HG02763 (cell line): Measurements from ENCODE around the gene PTPRCAP.
A peak's percentile ranks its signal among the peaks of the same experiment; 100 is the strongest.

Experiments used
- ATAC-seq: cut with Tn5 transposase; IDR thresholded peaks from one replicate; pipeline ENCODE4 v1.9.1; 2021; ENCODE audit warnings: mild to moderate bottlenecking, moderate library complexity; ENCODE audit not compliant: unreplicated experiment

PTPRCAP gene

GRCh38 chr11:67398661-67399563 is 38.6 kb downstream of the PTPRCAP start:
- no peak for ATAC-seq

DNA sequence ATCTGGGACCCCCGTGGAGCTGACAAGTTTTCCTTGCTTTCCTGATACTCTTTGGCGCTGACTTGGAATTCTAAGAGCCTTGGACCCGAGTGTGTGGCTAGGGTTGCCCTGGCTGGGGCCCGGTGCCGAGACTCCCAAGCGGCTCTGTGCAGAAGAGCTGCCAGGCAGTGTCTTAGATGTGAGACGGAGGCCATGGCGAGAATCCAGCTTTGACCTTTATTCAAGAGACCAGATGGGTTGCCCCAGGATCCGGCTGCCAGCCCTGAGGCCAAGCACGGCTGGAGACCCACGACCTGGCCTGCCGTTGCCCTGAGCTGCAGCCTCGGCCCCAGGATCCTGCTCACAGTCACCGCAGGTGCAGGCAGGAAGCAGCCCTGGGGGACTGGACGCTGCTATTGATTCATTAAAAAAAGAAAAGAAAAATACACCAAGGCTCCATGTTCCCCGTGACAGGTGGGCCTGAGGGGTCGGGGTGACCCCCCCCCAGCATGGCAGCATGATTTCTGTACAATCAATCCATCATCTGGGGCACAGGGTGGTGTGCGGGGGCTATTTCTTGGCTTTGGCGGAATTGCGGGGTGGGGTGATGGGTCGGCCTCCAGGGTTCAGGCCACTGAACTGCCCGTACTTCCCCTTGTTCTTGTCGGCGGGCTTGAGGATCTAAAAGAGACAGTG is 39.4 kb downstream of the PTPRCAP start:
- ATAC-seq: no peak

- no peak for ATAC-seq
Observed at GRCh38 chr11:67397536-67397935, 39.9 kb downstream of the PTPRCAP start.

GRCh38 chr11:67396587-67397389 is 40.7 kb downstream of the PTPRCAP start:
- no peak for ATAC-seq

GRCh38 chr11:67396259-67396581 is 41.3 kb downstream of the PTPRCAP start:
- ATAC-seq: no peak

DNA sequence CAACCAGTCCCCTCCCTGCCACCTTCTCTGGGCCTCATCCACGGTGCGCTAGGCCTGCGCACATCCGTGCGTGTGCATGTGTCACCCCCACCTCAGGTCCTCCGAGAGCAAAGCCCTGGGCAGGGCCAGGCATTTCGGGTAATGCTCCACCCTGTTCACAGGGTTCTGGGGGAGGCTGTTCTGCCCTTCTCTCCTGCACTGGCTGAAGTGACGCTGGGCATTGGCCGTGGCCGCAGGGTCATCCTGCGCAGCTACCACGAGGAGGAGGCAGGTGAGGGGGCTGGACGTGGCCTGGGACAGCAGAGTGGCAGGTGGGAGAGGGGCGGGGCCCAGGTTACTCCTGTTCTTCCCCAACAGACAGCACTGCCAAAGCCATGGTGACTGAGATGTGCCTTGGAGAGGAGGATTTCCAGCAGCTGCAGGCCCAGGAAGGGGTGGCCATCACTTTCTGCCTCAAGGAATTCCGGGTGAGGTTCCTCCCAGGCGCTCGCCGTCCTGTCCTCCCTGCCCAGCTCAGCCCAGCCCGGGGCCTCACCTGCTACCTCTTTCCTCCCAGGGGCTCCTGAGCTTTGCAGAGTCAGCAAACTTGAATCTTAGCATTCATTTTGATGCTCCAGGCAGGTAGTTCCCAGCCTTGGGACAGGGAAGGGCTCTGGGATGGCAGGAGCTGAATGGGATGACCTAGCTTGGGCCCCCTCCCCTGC is 41.8 kb downstream of the PTPRCAP start:
- ATAC-seq: no peak

GRCh38 chr11:67393990-67394389 is 43.5 kb downstream of the PTPRCAP start:
- ATAC-seq: no peak

DNA sequence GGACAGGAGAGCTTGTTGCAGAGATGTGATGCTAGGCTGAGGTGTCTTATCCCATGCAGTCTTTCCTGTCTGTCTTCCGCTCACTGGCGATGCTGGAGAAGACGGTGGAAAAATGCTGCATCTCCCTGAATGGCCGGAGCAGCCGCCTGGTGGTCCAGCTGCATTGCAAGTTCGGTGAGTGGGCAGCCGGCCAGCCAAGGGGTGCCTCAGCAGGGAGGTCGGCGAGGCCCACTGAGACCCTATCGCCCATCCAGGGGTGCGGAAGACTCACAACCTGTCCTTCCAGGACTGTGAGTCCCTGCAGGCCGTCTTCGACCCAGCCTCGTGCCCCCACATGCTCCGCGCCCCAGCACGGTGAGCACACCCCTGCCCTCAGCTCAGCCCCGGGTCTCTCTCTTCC is 44.0 kb downstream of the PTPRCAP start:
- no peak for ATAC-seq

DNA sequence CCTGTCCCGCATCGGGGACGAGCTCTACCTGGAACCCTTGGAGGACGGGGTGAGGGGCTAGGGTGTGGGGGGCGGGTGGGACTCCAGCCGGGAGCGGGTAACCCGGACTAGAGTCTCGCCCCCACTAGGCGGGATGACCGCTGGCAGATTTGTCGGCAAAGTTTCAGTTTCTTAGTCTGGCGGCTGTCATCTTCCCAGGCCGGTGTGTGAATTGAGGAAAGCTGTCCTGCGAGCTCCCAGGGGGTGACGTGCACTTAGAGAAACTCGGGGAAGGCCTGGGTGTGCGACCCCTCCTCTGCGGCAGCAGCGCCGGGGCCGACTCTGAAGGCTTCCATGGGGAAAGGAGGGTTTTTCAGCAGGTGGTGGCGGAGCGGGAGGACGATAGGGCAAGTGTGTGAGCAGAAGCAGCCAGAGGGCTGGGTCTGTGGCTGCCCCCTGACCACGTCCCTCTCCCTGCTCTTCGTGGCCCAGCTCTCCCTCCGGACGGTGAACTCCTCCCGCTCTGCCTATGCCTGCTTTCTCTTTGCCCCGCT is 45.2 kb downstream of the PTPRCAP start:
- ATAC-seq: no peak

DNA sequence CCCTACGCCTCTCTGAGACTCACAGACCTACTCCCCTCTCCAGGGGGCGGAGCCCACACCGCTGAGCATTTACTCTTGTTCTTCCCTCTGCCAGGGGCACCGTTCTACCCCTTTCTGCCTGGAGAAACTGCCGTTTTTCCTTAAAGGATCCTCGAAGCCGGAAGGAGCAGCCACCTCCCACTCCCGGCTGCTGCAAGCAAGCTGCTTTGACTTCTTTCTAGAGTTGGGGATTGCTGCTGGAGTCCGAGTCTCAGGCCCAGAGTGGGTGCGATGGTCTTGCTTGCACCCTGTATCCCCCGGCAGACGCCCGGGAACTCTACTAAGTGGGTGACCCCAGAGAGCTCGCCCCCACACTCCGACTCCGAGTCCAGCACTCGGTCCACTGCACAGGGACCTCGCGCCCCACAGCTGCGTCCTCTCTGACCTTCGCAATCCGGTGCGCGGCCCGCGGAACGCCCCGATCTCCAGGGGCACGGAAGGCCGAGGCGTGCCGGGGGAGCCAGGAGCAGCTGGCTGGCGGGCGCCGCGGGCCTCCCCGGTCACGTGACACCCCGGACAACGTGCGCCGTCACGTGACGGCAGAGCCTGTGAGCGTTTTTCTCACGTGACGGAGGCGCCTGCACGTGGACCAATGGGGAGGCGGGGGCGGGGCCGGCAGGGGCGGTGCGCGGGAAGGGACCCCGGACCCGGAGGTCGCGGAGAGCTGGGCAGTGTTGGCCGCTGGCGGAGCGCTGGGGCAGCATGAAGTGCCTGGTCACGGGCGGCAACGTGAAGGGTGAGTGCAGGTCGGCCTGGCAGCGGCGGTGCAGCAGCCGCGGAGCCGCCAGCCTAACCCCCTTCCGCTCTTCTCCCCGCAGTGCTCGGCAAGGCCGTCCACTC is 45.9 kb downstream of the PTPRCAP start, which contains the start of gene RAD9A:
Gene RAD9A (plus strand): TSS at position 683 of the 879 bp plus-strand sequence. CDS start 59 bp downstream, at position 742.
- peak; percentile 54 for ATAC-seq

DNA sequence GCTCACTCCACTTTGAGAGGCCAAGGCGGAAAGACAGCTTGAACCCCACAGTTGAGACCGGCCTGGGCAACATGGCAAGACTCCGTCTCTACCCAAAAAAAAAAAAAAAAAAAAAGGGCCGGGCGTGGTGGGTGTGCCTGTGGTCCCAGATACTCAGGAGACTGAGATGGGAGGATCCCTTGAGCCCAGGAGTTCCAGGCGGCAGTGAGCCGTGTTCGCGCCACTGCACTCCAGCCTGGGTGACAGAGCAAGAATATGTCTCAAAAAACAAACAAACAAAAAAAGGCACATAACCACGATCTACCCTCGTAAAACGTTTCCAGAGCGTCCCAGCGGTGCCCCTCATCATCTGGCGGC is 46.6 kb downstream of the PTPRCAP start:
- no peak for ATAC-seq

GRCh38 chr11:67389477-67389876 is 48.0 kb downstream of the PTPRCAP start:
- ATAC-seq: no peak

DNA sequence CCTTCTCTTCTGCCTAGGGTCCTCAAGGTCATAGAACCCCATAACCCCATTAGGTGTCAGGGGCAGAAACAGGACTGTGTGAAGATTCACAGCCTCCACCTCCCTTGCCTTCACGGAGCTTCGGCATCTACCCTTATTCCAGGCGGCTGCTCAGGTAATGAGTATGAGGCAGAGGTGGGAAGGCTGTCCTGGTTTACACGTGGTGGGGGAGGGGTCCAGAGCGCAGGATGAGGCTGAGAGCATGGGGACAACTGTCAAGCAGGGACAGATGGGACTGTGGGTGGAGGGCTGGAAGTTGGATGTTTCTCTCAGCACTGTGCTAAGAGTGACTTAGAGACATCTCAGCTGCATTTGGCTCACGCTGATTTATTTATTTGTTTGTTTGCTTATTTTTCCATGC is 50.0 kb downstream of the PTPRCAP start:
- no peak for ATAC-seq

DNA sequence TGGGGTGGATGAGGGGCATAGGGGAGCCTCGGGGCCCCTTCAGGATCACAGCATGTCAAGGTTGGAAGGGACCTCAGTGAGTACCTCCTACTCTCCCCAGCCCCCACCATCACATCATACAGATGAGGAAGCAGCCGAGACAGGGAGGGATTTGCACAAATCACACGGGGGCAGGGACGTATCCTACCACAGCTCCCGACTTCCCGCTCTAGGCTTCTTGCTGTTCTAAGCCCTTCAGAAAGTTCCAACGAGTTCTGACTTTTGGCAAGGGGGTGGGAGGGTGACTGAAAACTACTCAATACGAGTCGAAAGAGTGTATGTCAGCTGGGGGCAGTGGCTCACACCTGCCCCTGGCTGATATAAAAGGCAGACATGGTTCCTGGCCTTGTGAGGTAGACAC is 50.4 kb downstream of the PTPRCAP start:
- ATAC-seq: no peak
